ENCODE results near the gene MCRS1. TPM values are rescaled to one million over a fixed set of nuclear protein-coding genes. Genes with fewer than 3 reads are reported as not detected.

MCRS1 gene
- total RNA-seq, 1 experiment from 2014 or later, result 66.9 TPM

DNA sequence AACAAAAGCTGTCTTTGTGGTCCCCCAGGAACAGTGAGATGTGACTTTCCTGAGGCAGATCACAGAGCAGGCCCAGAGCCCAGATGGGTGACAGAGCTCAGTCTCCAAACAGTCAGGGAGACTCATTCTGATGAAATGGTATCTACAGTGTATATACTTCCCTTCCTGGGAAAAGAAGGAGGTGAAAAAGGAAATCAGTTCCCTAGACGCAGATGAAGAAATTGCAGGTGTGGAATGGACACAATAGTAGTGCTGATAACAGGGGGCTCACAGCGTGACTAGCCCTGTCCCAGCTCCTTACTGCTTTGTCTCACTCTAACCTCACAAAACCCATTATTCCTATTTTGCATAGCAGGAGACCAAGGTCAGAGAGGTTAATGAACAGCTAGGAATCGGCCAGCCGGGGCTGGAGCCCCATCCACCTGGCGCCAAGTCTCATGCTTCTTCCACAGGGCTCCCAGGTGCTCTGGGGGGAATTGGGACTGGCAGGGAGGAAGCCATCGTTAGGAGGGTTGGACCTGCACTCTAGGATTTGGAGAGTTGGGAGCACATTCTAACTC lies 17.2 kb downstream of the MCRS1 start:
- Histone ChIP-seq H3F3A (ENCODE audit: insufficient read depth, low read depth) (no peaks in the 10 kb centered on the region), H3K27me3 (ENCODE audit: insufficient read depth, low read depth) (peaks cover 4% of the 10 kb centered on the region), H2AFZ (no peak overlapping the region), H3K27ac (no peak overlapping the region), H3K79me2 (ENCODE audit: low read depth) (no peaks in the 10 kb centered on the region), H3K4me3 (no peak overlapping the region), H3K4me2 (no peak overlapping the region), H3K9me3 (ENCODE audit: insufficient read depth, low read depth) (no peaks in the 10 kb centered on the region), H3K9me2 (ENCODE audit: insufficient read depth) (no peaks in the 10 kb centered on the region), H3K4me1 (replicated peaks; ENCODE audit: insufficient read depth) (no peaks in the 10 kb centered on the region), H3K36me3 (ENCODE audit: low read depth) (no peaks in the 10 kb centered on the region), H4K20me1 (ENCODE audit: insufficient read depth) (no peaks in the 10 kb centered on the region)
- POLR2A ChIA-PET (ENCODE audit: unreplicated experiment), result no interaction called here
- BruUV-seq (replicated peaks), result no TSS peak
- DNase-seq, result no peak
- CTCF ChIA-PET, result no interaction called here
- no peak for TF ChIP-seq EZH2 (IDR thresholded peaks at IDR 0.05; ENCODE audit: low read depth)
- TF ChIP-seq, protein P1, sequence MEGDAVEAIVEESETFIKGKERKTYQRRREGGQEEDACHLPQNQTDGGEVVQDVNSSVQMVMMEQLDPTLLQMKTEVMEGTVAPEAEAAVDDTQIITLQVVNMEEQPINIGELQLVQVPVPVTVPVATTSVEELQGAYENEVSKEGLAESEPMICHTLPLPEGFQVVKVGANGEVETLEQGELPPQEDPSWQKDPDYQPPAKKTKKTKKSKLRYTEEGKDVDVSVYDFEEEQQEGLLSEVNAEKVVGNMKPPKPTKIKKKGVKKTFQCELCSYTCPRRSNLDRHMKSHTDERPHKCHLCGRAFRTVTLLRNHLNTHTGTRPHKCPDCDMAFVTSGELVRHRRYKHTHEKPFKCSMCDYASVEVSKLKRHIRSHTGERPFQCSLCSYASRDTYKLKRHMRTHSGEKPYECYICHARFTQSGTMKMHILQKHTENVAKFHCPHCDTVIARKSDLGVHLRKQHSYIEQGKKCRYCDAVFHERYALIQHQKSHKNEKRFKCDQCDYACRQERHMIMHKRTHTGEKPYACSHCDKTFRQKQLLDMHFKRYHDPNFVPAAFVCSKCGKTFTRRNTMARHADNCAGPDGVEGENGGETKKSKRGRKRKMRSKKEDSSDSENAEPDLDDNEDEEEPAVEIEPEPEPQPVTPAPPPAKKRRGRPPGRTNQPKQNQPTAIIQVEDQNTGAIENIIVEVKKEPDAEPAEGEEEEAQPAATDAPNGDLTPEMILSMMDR (conservative IDR thresholded peaks at IDR 0.05), result no peak
- intact Hi-C loops (cut with micrococcal nuclease; ENCODE audit: unreplicated experiment), result no loop called here

DNA sequence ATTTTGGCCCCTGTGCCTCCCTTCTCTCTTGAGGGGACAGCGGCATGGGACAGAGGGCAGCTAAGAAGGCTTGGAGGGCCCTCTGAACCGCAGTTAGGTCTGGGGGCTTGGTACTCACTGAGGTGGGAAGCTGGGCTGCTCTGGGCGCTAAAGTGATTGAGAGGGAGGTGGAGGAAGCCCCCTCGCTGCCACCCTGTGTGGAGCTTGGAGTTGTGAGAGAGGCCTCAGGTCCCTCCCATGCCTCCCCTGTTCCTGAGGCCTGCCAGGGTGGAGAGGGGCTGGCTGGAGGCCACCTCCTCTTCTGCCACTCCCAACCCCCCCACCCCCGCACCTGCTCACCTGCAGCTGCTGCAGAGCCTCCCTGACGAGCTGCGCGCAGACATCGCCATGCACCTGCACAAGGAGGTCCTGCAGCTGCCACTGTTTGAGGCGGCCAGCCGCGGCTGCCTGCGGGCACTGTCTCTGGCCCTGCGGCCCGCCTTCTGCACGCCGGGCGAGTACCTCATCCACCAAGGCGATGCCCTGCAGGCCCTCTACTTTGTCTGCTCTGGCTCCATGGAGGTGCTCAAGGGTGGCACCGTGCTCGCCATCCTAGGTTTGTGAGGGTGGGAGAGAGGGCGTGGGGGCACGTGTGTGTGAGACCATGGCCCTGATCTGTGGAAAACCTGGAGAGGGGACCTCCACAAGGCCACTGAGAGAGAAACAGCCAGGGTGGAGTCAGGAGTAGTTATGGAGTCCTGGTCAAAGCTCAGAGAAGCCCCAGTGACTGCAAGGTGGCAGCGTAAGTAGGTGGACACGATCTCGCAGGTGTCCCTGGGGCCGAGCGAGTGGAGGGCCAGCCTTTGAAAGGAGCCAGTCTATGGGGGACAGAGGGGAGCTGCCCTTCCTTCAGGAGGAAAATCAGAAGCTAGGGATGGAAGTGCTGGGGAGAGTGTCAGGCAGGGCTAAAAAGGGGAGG lies 17.9 kb downstream of the MCRS1 start:
- ChIA-PET CTCF (no interaction called here), POLR2A (ENCODE audit: unreplicated experiment) (no interaction called here)
- H3F3A ChIP-seq (ENCODE audit: insufficient read depth, low read depth), result no peaks in the 10 kb centered on the region
- intact Hi-C loops (cut with micrococcal nuclease; ENCODE audit: unreplicated experiment), result no loop called here
- no peaks in the 10 kb centered on the region for H3K79me2 ChIP-seq (ENCODE audit: low read depth)
- no TSS peak for BruUV-seq (replicated peaks)
- H3K4me2 ChIP-seq, result no peak overlapping the region
- DNase-seq, result no peak
- H4K20me1 ChIP-seq (ENCODE audit: insufficient read depth), result no peaks in the 10 kb centered on the region
- H3K9me2 ChIP-seq (ENCODE audit: insufficient read depth), result no peaks in the 10 kb centered on the region
- H3K36me3 ChIP-seq (ENCODE audit: low read depth), result no peaks in the 10 kb centered on the region
- no peak overlapping the region for H3K4me3 ChIP-seq
- peaks cover 4% of the 10 kb centered on the region for H3K27me3 ChIP-seq (ENCODE audit: insufficient read depth, low read depth)
- H2AFZ ChIP-seq, result no peak overlapping the region
- H3K27ac ChIP-seq, result no peak overlapping the region
- no peaks in the 10 kb centered on the region for H3K9me3 ChIP-seq (ENCODE audit: insufficient read depth, low read depth)
- no peaks in the 10 kb centered on the region for H3K4me1 ChIP-seq (replicated peaks; ENCODE audit: insufficient read depth)
- TF ChIP-seq, protein P1 (conservative IDR thresholded peaks at IDR 0.05), result no peak
- TF ChIP-seq EZH2 (IDR thresholded peaks at IDR 0.05; ENCODE audit: low read depth), result no peak

DNA sequence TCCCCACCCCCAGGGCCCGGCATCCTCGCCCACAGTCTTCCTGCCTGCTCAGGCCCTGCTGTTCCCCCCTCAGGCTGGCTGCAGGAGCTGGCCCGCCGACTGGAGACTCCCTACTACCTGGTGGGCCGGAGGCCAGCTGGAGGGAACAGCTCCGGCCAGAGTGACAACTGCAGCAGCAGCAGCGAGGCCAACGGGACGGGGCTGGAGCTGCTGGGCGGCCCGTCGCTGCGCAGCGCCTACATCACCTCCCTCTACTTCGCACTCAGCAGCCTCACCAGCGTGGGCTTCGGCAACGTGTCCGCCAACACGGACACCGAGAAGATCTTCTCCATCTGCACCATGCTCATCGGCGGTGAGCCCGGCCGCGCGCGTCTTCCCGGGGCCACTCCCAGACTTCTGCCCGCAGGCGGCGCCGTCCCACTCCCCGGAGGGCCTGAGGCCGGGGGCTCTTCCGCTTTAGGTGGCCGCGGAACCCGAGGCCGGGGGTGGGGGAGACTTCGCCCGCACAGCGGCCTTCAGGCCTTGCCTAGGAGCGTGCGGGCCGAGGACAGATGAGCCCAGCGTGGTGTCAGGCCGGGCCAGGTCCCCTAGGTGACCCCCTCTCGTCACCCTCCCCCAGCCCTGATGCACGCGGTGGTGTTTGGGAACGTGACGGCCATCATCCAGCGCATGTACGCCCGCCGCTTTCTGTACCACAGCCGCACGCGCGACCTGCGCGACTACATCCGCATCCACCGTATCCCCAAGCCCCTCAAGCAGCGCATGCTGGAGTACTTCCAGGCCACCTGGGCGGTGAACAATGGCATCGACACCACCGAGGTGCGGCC lies 18.9 kb downstream of the MCRS1 start:
- CTCF ChIA-PET, result no interaction called here
- H2AFZ ChIP-seq, result no peak overlapping the region
- no peak overlapping the region for H3K4me2 ChIP-seq

More for the DNA sequence above, 18.9 kb downstream of the MCRS1 start:
- no peaks in the 10 kb centered on the region for H3K9me2 ChIP-seq (ENCODE audit: insufficient read depth)
- no peaks in the 10 kb centered on the region for H3K9me3 ChIP-seq (ENCODE audit: insufficient read depth, low read depth)
- intact Hi-C loops (cut with micrococcal nuclease; ENCODE audit: unreplicated experiment), result no loop called here
- no peaks in the 10 kb centered on the region for H3K4me1 ChIP-seq (replicated peaks; ENCODE audit: insufficient read depth)
- POLR2A ChIA-PET (ENCODE audit: unreplicated experiment), result no interaction called here
- H3K4me3 ChIP-seq, result no peak overlapping the region
- H3K27ac ChIP-seq, result no peak overlapping the region
- H4K20me1 ChIP-seq (ENCODE audit: insufficient read depth), result no peaks in the 10 kb centered on the region
- no TSS peak for BruUV-seq (replicated peaks)
- TF ChIP-seq EZH2 (IDR thresholded peaks at IDR 0.05; ENCODE audit: low read depth), result no peak
- TF ChIP-seq, protein P1 (conservative IDR thresholded peaks at IDR 0.05), result no peak
- H3F3A ChIP-seq (ENCODE audit: insufficient read depth, low read depth), result no peaks in the 10 kb centered on the region
- no peak for DNase-seq
- no peaks in the 10 kb centered on the region for H3K79me2 ChIP-seq (ENCODE audit: low read depth)
- H3K36me3 ChIP-seq (ENCODE audit: low read depth), result no peaks in the 10 kb centered on the region
- H3K27me3 ChIP-seq (ENCODE audit: insufficient read depth, low read depth), result peaks cover 4% of the 10 kb centered on the region

All from PC-9 (cell line).